H1 (cell line): ENCODE measurements around the gene TBC1D7. TPM values are rescaled to one million over a fixed set of nuclear protein-coding genes. Genes with fewer than 3 reads are reported as not detected.

Experiments
- CTCF ChIA-PET: fragments of 300-600 bp; sonication (Branson Sonifier 250); formaldehyde crosslinking; loops from one replicate; lab custom pipeline; 2021; ENCODE audit not compliant: partially characterized antibody; lab: Charles Lee
- POLR2A ChIA-PET: fragments of 300-600 bp; sonication (Branson Sonifier 250); formaldehyde crosslinking; loops from one replicate; lab custom pipeline; 2021; ENCODE audit warnings: inconsistent platforms; ENCODE audit not compliant: partially characterized antibody; lab: Charles Lee
- DNase-seq, 2 experiments: peaks; one replicate each; pipeline versions ENCODE4 v3.0.0 to v3.0.0-alpha.2; 2010 to 2022; ENCODE audit warnings: low spot score in 2 of 2, low read depth in 1 of 2, mixed read lengths in 1 of 2
- FAIRE-seq: peaks from 2 replicates; lab custom pipeline; 2011; peaks lifted over from hg19 to GRCh38; lab: Jason Lieb, UNC
- H2AFZ ChIP-seq: 2 replicates; pipeline ENCODE4 v1.8.1; 2012; ENCODE audit warnings: low read length, inconsistent platforms
- H2AK5ac ChIP-seq: 2 replicates; pipeline ENCODE4 v1.6.1; 2013; ENCODE audit warnings: low read depth, low read length
- H2BK120ac ChIP-seq: replicated peaks from 2 replicates; pipeline ENCODE3; 2013; ENCODE audit warnings: low read depth, low read length, inconsistent platforms
- H2BK12ac ChIP-seq: 2 replicates; pipeline ENCODE4 v1.6.1; 2013; ENCODE audit warnings: low read depth, low read length
- H2BK15ac ChIP-seq: 2 replicates; pipeline ENCODE4 v1.6.1; 2013; ENCODE audit warnings: low read length
- H2BK20ac ChIP-seq: 2 replicates; pipeline ENCODE4 v1.6.1; 2013; ENCODE audit warnings: low read length
- H2BK5ac ChIP-seq: 2 replicates; pipeline ENCODE4 v1.6.1; 2013; ENCODE audit warnings: low read depth, low read length
- H3K14ac ChIP-seq: 2 replicates; pipeline ENCODE4 v1.6.1; 2013; ENCODE audit warnings: inconsistent platforms; ENCODE audit not compliant: insufficient read length
- H3K18ac ChIP-seq: 2 replicates; pipeline ENCODE4 v1.6.1; 2013; ENCODE audit warnings: low read length; ENCODE audit errors: extremely low read depth
- H3K23ac ChIP-seq: 2 replicates; pipeline ENCODE4 v1.6.1; 2013; ENCODE audit warnings: inconsistent platforms; ENCODE audit not compliant: insufficient read length
- H3K23me2 ChIP-seq: 2 replicates; pipeline ENCODE4 v1.6.1; 2013; ENCODE audit warnings: low read depth, low read length
- H3K27ac ChIP-seq: 2 replicates; pipeline ENCODE4 v1.6.1; 2011; ENCODE audit warnings: low read depth, low read length, inconsistent platforms
- H3K27me3 ChIP-seq, 4 experiments: replicated peaks in 1 of 4; 1 replicate in 1 of 4; 2 replicates in 3 of 4; pipeline versions ENCODE4 v1.6.1 to v1.8.1; 2011 to 2013; ENCODE audit warnings: low read length in 3 of 4, mild to moderate bottlenecking in 3 of 4, inconsistent platforms in 2 of 4, mixed read lengths in 2 of 4, moderate library complexity in 1 of 4; ENCODE audit not compliant: control insufficient read depth in 3 of 4, insufficient read depth in 3 of 4; ENCODE audit errors: extremely low read depth in 1 of 4
- H3K36me3 ChIP-seq, 4 experiments: 2 replicates each; pipeline versions ENCODE4 v1.6.1 to v1.8.1; 2011 to 2013; ENCODE audit warnings: mild to moderate bottlenecking in 4 of 4, low read length in 3 of 4, moderate library complexity in 2 of 4, control low read depth in 1 of 4, inconsistent platforms in 1 of 4; ENCODE audit not compliant: insufficient read depth in 4 of 4, control insufficient read depth in 2 of 4
- H3K4ac ChIP-seq: replicated peaks from 2 replicates; pipeline ENCODE3; 2013; ENCODE audit warnings: low read length, low read depth, mixed read lengths, inconsistent platforms; ENCODE audit not compliant: insufficient read length
- H3K4me1 ChIP-seq, 4 experiments: replicated peaks in 1 of 4; 1 replicate in 1 of 4; 2 replicates in 3 of 4; pipeline versions ENCODE4 v1.6.1 to v1.8.1; 2011 to 2013; ENCODE audit warnings: low read length in 3 of 4, inconsistent platforms in 2 of 4, mixed read lengths in 1 of 4; ENCODE audit not compliant: insufficient read depth in 4 of 4, control insufficient read depth in 3 of 4
- H3K4me2 ChIP-seq, 2 experiments: 2 replicates each; pipeline versions ENCODE4 v1.6.1 to v1.8.1; 2011 to 2013; ENCODE audit warnings: low read depth in 2 of 2, low read length in 2 of 2, control low read depth in 1 of 2, inconsistent platforms in 1 of 2, mild to moderate bottlenecking in 1 of 2; ENCODE audit not compliant: insufficient read depth in 1 of 2
- H3K4me3 ChIP-seq, 4 experiments: fragments of 200-600, 300-600 bp in 1 of 4; sonication (generic), shearing (Covaris generic), sonication (Bioruptor Twin) in 1 of 4; 2 replicates each; pipeline versions ENCODE4 v1.5.1 to v1.8.1; 2011 to 2016; ENCODE audit warnings: low read length in 4 of 4, low read depth in 3 of 4, control low read depth in 2 of 4, inconsistent platforms in 2 of 4, mild to moderate bottlenecking in 2 of 4, mixed read lengths in 1 of 4, moderate library complexity in 1 of 4; ENCODE audit not compliant: insufficient read depth in 2 of 4; ENCODE audit errors: extremely low read depth in 1 of 4
- H3K56ac ChIP-seq: replicated peaks from 2 replicates; pipeline ENCODE3; 2013; ENCODE audit warnings: low read depth, mild to moderate bottlenecking, mixed read lengths, low read length, inconsistent platforms; ENCODE audit not compliant: insufficient read length
- H3K79me1 ChIP-seq: 2 replicates; pipeline ENCODE4 v1.6.1; 2013; ENCODE audit warnings: low read depth, low read length, control low read depth
- H3K79me2 ChIP-seq, 2 experiments: 2 replicates each; pipeline versions ENCODE4 v1.6.1 to v1.8.1; 2012 to 2013; ENCODE audit warnings: low read length in 2 of 2, mild to moderate bottlenecking in 2 of 2, inconsistent platforms in 1 of 2; ENCODE audit not compliant: insufficient read depth in 2 of 2, control insufficient read depth in 1 of 2
- H3K9ac ChIP-seq, 4 experiments: replicated peaks in 1 of 4; 1 replicate in 1 of 4; 2 replicates in 3 of 4; pipeline versions ENCODE4 v1.6.1 to v1.8.1; 2011 to 2013; ENCODE audit warnings: low read depth in 3 of 4, low read length in 3 of 4, control low read depth in 2 of 4, mild to moderate bottlenecking in 2 of 4, moderate library complexity in 2 of 4, inconsistent platforms in 1 of 4; ENCODE audit errors: extremely low read depth in 1 of 4
- H3K9me3 ChIP-seq, 2 experiments: 2 replicates each; pipeline versions ENCODE4 v1.6.1 to v1.8.1; 2012 to 2013; ENCODE audit warnings: mild to moderate bottlenecking in 2 of 2, moderate library complexity in 2 of 2, control low read depth in 1 of 2, inconsistent platforms in 1 of 2, low read depth in 1 of 2, low read length in 1 of 2, mixed read lengths in 1 of 2; ENCODE audit not compliant: insufficient read depth in 2 of 2
- H4K20me1 ChIP-seq, 2 experiments: replicated peaks in 1 of 2; 2 replicates each; pipeline versions ENCODE3 to v1.8.1; 2011 to 2013; ENCODE audit warnings: inconsistent platforms in 2 of 2, low read length in 2 of 2, mild to moderate bottlenecking in 1 of 2; ENCODE audit not compliant: insufficient read depth in 2 of 2, control insufficient read depth in 1 of 2
- H4K5ac ChIP-seq: 2 replicates; pipeline ENCODE4 v1.6.1; 2013; ENCODE audit warnings: low read length, low read depth, mixed read lengths, inconsistent platforms; ENCODE audit not compliant: insufficient read length
- H4K8ac ChIP-seq: 2 replicates; pipeline ENCODE4 v1.8.0; 2013; ENCODE audit warnings: mild to moderate bottlenecking, moderate library complexity, low read length, inconsistent platforms; ENCODE audit not compliant: insufficient read depth; ENCODE audit errors: extremely low read depth
- H4K91ac ChIP-seq: replicated peaks from 2 replicates; pipeline ENCODE3; 2013; ENCODE audit warnings: low read length, mixed read lengths, inconsistent platforms; ENCODE audit not compliant: insufficient read length
- ATF2 ChIP-seq: IDR thresholded peaks from 2 replicates; pipeline ENCODE4 v1.6.1; 2012; ENCODE audit warnings: low read length, inconsistent platforms
- CHD1 ChIP-seq: IDR thresholded peaks from 2 replicates; pipeline ENCODE4 v1.6.1; 2012; ENCODE audit warnings: low read depth, low read length, improper control_type of control experiment
- CTBP2 ChIP-seq: IDR thresholded peaks from 2 replicates; pipeline ENCODE4 v1.7.0; 2011; ENCODE audit warnings: borderline replicate concordance, mild to moderate bottlenecking, moderate library complexity, mixed read lengths, low read length; ENCODE audit not compliant: insufficient read depth, insufficient read length
- EZH2 ChIP-seq: fragments of 200-600 bp; sonication (generic); IDR thresholded peaks from 2 replicates; pipeline ENCODE4 v1.7.1; 2012; ENCODE audit warnings: low read depth, mild to moderate bottlenecking, moderate library complexity, low read length, inconsistent platforms; ENCODE audit not compliant: severe bottlenecking
- FOSL1 ChIP-seq: IDR thresholded peaks from 2 replicates; pipeline ENCODE4 v1.6.1; 2011; ENCODE audit warnings: mild to moderate bottlenecking, low read depth, low read length, moderate library complexity; ENCODE audit not compliant: insufficient read depth
- NANOG ChIP-seq: IDR thresholded peaks from 2 replicates; pipeline ENCODE4 v1.6.1; 2011; ENCODE audit warnings: low read length, low read depth, mild to moderate bottlenecking, inconsistent platforms; ENCODE audit not compliant: insufficient read depth, poor library complexity, severe bottlenecking
- RAD21 ChIP-seq, 2 experiments: IDR thresholded peaks in 1 of 2; conservative IDR thresholded peaks in 1 of 2; 2 replicates each; pipeline ENCODE4 v1.6.1; 2011; ENCODE audit warnings: low read depth in 2 of 2, low read length in 2 of 2, improper control_type of control experiment in 1 of 2, inconsistent platforms in 1 of 2, mild to moderate bottlenecking in 1 of 2, moderate library complexity in 1 of 2
- RBBP5 ChIP-seq: IDR thresholded peaks from 2 replicates; pipeline ENCODE4 v1.7.1; 2012; ENCODE audit warnings: low read depth, mild to moderate bottlenecking, inconsistent platforms, low read length, moderate library complexity, borderline replicate concordance
- TAF7 ChIP-seq: optimal IDR thresholded peaks from 2 replicates; pipeline ENCODE3; 2011; ENCODE audit warnings: low read depth, mild to moderate bottlenecking, inconsistent platforms, low read length, moderate library complexity, borderline replicate concordance
- TEAD4 ChIP-seq: IDR thresholded peaks from 2 replicates; pipeline ENCODE4 v1.6.1; 2012; ENCODE audit warnings: low read depth, low read length, inconsistent platforms, mixed read lengths
- WGBS, 2 experiments: shearing (Covaris generic) in 1 of 2; methylation state at CpG; one replicate each; pipeline versions ENCODE4 v1.1.6 to v1.1.7; 2013 to 2015; ENCODE audit warnings: low lambda C conversion rate in 2 of 2, mixed read lengths in 2 of 2, inconsistent platforms in 1 of 2, low coverage in 1 of 2, missing lambda C conversion rate in 1 of 2; ENCODE audit not compliant: insufficient replicate concordance in 2 of 2, insufficient coverage in 1 of 2, insufficient read length in 1 of 2; ENCODE audit errors: extremely low coverage in 1 of 2, missing lambda C conversion rate in 1 of 2; 5-methylcytosine and 5-hydroxymethylcytosine counted together
- polyA plus RNA-seq, 7 experiments: library from polyadenylated mRNA; depleted of rRNA in 3 of 7; stranded (reverse) in 5 of 7; unstranded in 2 of 7; fragments of >200 nt in 5 of 7; fragments of 200-250 nt in 2 of 7; gene quantifications; 1 replicate in 5 of 7; 2 replicates in 1 of 7; 4 replicates in 1 of 7; pipeline versions ENCODE4 v1.2.1 to v1.2.3, GENCODE V29; 2011 to 2013; ENCODE audit warnings: missing spikeins in 2 of 7, mixed read lengths in 2 of 7
- total RNA-seq: library from RNA; stranded (reverse); fragmentation: NEBNext Ultra II Directional; extraction: Animal tissue kit (Norgen Biotek cat#: 25700); gene quantifications from 2 replicates; pipeline ENCODE4 v1.2.1, GENCODE V29; 2021

Gene TBC1D7
- total and polyA plus RNA-seq, 2 of the 8 experiments (the other 6 are each of a cell fraction or from before 2014, with no cell fraction given), result 46.1 to 55.2 TPM

GRCh38 chr6:13365320-13365719, 37.0 kb upstream of the TBC1D7 start:
- H3K9me3 ChIP-seq, result no peaks in the 10 kb centered on the region
- no peak overlapping the region for H3K4me3 ChIP-seq
- ChIA-PET POLR2A (interaction anchor here (0.7 kb wide), 1 partner anchor 37 kb away, joined by 3 read pairs; the partner anchor contains the start of gene TBC1D7), CTCF (interaction anchor here (0.5 to 1.6 kb wide), 2 partner anchors 156 to 206 kb away, joined by 4 read pairs; no protein-coding TSS in a partner anchor)
- no peak overlapping the region for H3K23ac ChIP-seq
- peaks cover 0 to 12% (median 4%) of the 10 kb centered on the region in 4 experiments; a peak in 5 of 7 replicates for H3K4me1 ChIP-seq
- H4K91ac ChIP-seq, result peak overlapping the region; percentile 61
- no peak overlapping the region for H2AK5ac ChIP-seq
- H3K4me2 ChIP-seq, result no peak overlapping the region
- peaks cover 0 to 4% (median 0%) of the 10 kb centered on the region in 4 experiments; a peak in 1 of 8 replicates for H3K36me3 ChIP-seq
- H3K9ac ChIP-seq, result no peak overlapping the region
- H2BK20ac ChIP-seq, result no peak overlapping the region
- no peak overlapping the region for H3K56ac ChIP-seq
- no peak overlapping the region for H2AFZ ChIP-seq
- H3K27me3 ChIP-seq, result no peaks in the 10 kb centered on the region
- no peaks in the 10 kb centered on the region for H4K20me1 ChIP-seq
- H2BK5ac ChIP-seq, result no peak overlapping the region
- no peak overlapping the region for H3K18ac ChIP-seq
- no peaks in the 10 kb centered on the region; the same call in 1 of the 2 replicates for H3K79me1 ChIP-seq
- H3K27ac ChIP-seq, result no peak overlapping the region
- FAIRE-seq (no peak), DNase-seq (no peak)
- no peaks in the 10 kb centered on the region for H3K79me2 ChIP-seq
- H3K23me2 ChIP-seq, result no peaks in the 10 kb centered on the region
- 95% methylated on average over 39 of the region's 39 CpGs; no CpG with 5 or more reads in 1 of the 2 experiments for WGBS, 2 experiments
- H2BK15ac ChIP-seq, result no peak overlapping the region
- H4K8ac ChIP-seq, result peak overlapping the region; percentile 9; the same call in 1 of the 2 replicates
- H3K4ac ChIP-seq, result no peak overlapping the region
- H2BK120ac ChIP-seq, result no peak overlapping the region
- no peak overlapping the region for H4K5ac ChIP-seq
- H3K14ac ChIP-seq, result no peak overlapping the region
- H2BK12ac ChIP-seq, result no peak overlapping the region
- no peak for TF ChIP-seq TEAD4
- TF ChIP-seq ATF2, result no peak
- TF ChIP-seq CTBP2, result no peak
- TF ChIP-seq EZH2, result no peak
- TF ChIP-seq NANOG, result no peak
- no peak for TF ChIP-seq TAF7
- TF ChIP-seq RAD21 (IDR thresholded peaks at IDR 0.05 in 1 of 2, conservative IDR thresholded peaks at IDR 0.05 in 1 of 2; ENCODE audit: low read depth in 2 of 2, low read length in 2 of 2), result no peak
- TF ChIP-seq RBBP5, result no peak
- TF ChIP-seq FOSL1, result no peak
- TF ChIP-seq CHD1, result no peak
